CD4-positive, alpha-beta memory T cell (primary cell): ENCODE measurements around the gene FKBP9. TPM values are rescaled to one million over a fixed set of nuclear protein-coding genes. Genes with fewer than 3 reads are reported as not detected.
A peak's percentile ranks its signal among the peaks of the same experiment; 100 is the strongest.

Experiments
- CTCF ChIA-PET: fragments of 350-600 bp; sonication (Branson Sonifier 250); formaldehyde crosslinking; loops from one replicate; lab custom pipeline; 2021; ENCODE audit warnings: inconsistent platforms; ENCODE audit not compliant: partially characterized antibody; lab: Charles Lee
- POLR2A ChIA-PET: fragments of 350-600 bp; sonication (Branson Sonifier 250); formaldehyde crosslinking; loops from one replicate; lab custom pipeline; 2021; ENCODE audit not compliant: partially characterized antibody; lab: Charles Lee
- DNase-seq, 5 donors: peaks; one replicate each; pipeline versions ENCODE4 v3.0.0 to v3.0.0-alpha.2; 2020 to 2022; ENCODE audit warnings: mixed read lengths in 1 of 5
- H3K27ac ChIP-seq: one replicate; pipeline ENCODE4 v1.7.0; 2013; ENCODE audit warnings: low read depth, low read length
- H3K27me3 ChIP-seq: 2 replicates; pipeline ENCODE4 v1.7.0; 2013; ENCODE audit warnings: mild to moderate bottlenecking, low read length, moderate library complexity; ENCODE audit not compliant: insufficient read depth
- H3K36me3 ChIP-seq: 2 replicates; pipeline ENCODE4 v1.7.0; 2013; ENCODE audit warnings: mild to moderate bottlenecking, low read length, moderate library complexity; ENCODE audit not compliant: insufficient read depth
- H3K4me1 ChIP-seq: 2 replicates; pipeline ENCODE4 v1.7.0; 2013; ENCODE audit warnings: mild to moderate bottlenecking, low read length, moderate library complexity; ENCODE audit not compliant: insufficient read depth
- H3K4me3 ChIP-seq, 2 donors: one replicate each; pipeline ENCODE4 v1.7.0; 2013; ENCODE audit warnings: low read length in 2 of 2, mild to moderate bottlenecking in 1 of 2
- H3K9me3 ChIP-seq, 2 donors: one replicate each; pipeline ENCODE4 v1.7.0; 2013; ENCODE audit warnings: low read length in 2 of 2, control low read depth in 1 of 2; ENCODE audit not compliant: control insufficient read depth in 1 of 2
- H3K27ac Mint-ChIP-seq, 7 donors: one replicate each; pipeline ENCODE4 v1.8.0; 2020 to 2021; ENCODE audit warnings: mixed read lengths in 7 of 7, mild to moderate bottlenecking in 6 of 7, inconsistent platforms in 3 of 7, moderate library complexity in 3 of 7
- H3K27me3 Mint-ChIP-seq, 2 donors: one replicate each; pipeline ENCODE4 v1.8.0; 2020 to 2021; ENCODE audit warnings: mixed read lengths in 2 of 2
- H3K36me3 Mint-ChIP-seq, 2 donors: one replicate each; pipeline ENCODE4 v1.8.0; 2020 to 2021; ENCODE audit warnings: mixed read lengths in 2 of 2, inconsistent platforms in 1 of 2, mild to moderate bottlenecking in 1 of 2
- H3K4me1 Mint-ChIP-seq, 4 donors: one replicate each; pipeline ENCODE4 v1.8.0; 2020 to 2021; ENCODE audit warnings: mixed read lengths in 4 of 4, mild to moderate bottlenecking in 1 of 4
- H3K4me3 Mint-ChIP-seq, 8 donors: one replicate each; pipeline ENCODE4 v1.8.0; 2020 to 2021; ENCODE audit warnings: mixed read lengths in 8 of 8, mild to moderate bottlenecking in 7 of 8, moderate library complexity in 6 of 8, inconsistent platforms in 3 of 8
- H3K9me3 Mint-ChIP-seq, 8 donors: one replicate each; pipeline ENCODE4 v1.8.0; 2020 to 2021; ENCODE audit warnings: mixed read lengths in 8 of 8, mild to moderate bottlenecking in 5 of 8, inconsistent platforms in 3 of 8, moderate library complexity in 1 of 8
- intact Hi-C: fragments of 100-400 bp; cut with micrococcal nuclease; formaldehyde crosslinking; loops from one replicate; pipeline ENCODE4 v1.15.1; 2023
- polyA plus RNA-seq, 2 donors: library from polyadenylated mRNA; unstranded; fragments of 300-500 nt; fragmentation: Illumina TruSeq; gene quantifications; one replicate each; pipeline ENCODE4 v1.2.3, GENCODE V29; 2021
- total RNA-seq, 2 experiments: library from RNA; stranded (reverse); gene quantifications; one replicate each; pipeline ENCODE4 v1.2.3, GENCODE V29; 2021

Gene FKBP9
- total and polyA plus RNA-seq, 4 experiments from 2014 or later = 0.32 to 0.35 TPM; not detected in 2

DNA sequence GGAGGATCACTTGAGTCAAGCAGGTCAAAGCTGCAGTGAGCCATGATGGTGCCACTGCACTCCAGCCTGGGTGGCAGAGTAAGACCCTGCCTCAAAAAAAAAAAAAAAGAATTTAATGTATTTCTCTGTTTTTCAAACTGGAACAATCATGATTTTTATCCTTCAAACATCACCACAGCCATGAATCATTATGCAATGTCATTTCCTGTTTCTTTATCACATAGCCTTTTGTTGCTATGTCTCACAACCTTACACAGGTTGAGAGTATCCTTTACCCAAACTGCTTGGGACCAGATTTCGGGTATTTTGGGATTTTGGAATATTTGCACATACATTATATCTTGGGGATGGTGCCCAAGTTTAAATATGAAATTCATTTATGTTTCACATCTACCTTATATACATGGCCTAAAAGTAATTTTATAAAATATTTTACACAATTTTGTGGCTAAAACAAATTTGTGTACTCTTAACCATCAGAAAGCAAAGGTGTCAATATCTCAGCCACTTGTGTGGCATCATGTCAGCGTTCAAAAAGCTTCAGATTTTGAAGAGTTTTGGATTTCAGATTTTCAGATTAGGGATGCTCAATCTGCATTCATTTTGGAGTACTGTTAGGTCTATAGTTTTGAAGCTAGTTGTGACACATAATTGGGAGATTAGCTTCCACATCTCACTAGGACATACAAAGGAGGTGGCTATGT, 97.2 kb downstream of the FKBP9 start:
- no peak overlapping the region for H3K4me3 ChIP-seq
- H3K27me3 ChIP-seq = no peaks in the 10 kb centered on the region
- H3K36me3 Mint-ChIP-seq = peaks cover 1 to 7% of the 10 kb centered on the region in 2 donors
- peaks cover 38 to 75% (median 57%) of the 10 kb centered on the region in 4 donors for H3K4me1 Mint-ChIP-seq
- no peaks in the 10 kb centered on the region for H3K9me3 ChIP-seq
- H3K27ac Mint-ChIP-seq = peak overlapping the region; percentile 19 to 91 (median 79)
- H3K27ac ChIP-seq = peak overlapping the region; percentile 8
- no peaks in the 10 kb centered on the region for H3K9me3 Mint-ChIP-seq
- POLR2A ChIA-PET = interaction anchor here (1.0 to 3.8 kb wide), 6 partner anchors 8 to 559 kb away, joined by 3 to 29 read pairs (median 10); partner anchors contain the start of genes AVL9, KBTBD2, NT5C3A and RP9
- H3K27me3 Mint-ChIP-seq = no peaks in the 10 kb centered on the region
- H3K4me3 Mint-ChIP-seq = peak overlapping the region in 2 of 8 donors; percentile 1 to 31
- H3K4me1 ChIP-seq = peaks cover 45% of the 10 kb centered on the region
- CTCF ChIA-PET = interaction anchor here (0.8 to 5.0 kb wide), 6 partner anchors 8 to 208 kb away, joined by 3 to 33 read pairs (median 16); partner anchors contain the start of gene NT5C3A
- DNase-seq = peak in 4 of 5 donors; percentile 22 to 36 (median 27)
- no peaks in the 10 kb centered on the region for H3K36me3 ChIP-seq
- intact Hi-C loops = loop anchor here (1.0 kb wide), 1 partner anchor 8 kb away; the partner anchor contains the start of gene NT5C3A

DNA sequence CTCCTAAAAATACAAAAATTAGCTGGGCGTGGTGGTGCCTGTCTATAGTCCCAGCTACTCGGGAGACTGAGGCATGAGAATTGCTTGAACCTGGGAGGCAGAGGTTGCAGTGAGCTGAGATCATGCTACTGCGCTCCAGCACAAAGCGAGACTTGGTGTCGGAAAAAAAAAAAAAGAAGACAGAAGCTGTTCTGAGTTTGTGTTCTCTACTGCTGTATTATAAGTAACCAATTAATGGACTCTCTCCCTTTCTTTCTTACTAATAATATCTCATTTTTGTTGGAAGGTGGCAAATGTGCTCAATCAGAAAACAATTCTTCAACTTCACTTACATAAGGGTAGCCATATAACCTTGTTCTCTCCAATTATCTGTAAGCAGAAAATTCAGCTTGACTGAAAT, 97.9 kb downstream of the FKBP9 start:
- CTCF ChIA-PET = interaction anchor here (0.7 to 5.0 kb wide), 4 partner anchors 15 to 209 kb away, joined by 3 to 33 read pairs (median 13); no protein-coding TSS in a partner anchor
- H3K4me1 ChIP-seq = peaks cover 51% of the 10 kb centered on the region
- peak overlapping the region; percentile 10 for H3K27ac ChIP-seq
- Mint-ChIP-seq H3K4me1 (peaks cover 42 to 82% (median 62%) of the 10 kb centered on the region in 4 donors), H3K9me3 (no peaks in the 10 kb centered on the region), H3K36me3 (peaks cover 5 to 7% of the 10 kb centered on the region in 2 donors), H3K27ac (peak overlapping the region; percentile 19 to 91 (median 57)), H3K27me3 (no peaks in the 10 kb centered on the region), H3K4me3 (peak overlapping the region in 1 of 8 donors; percentile 23)
- no peaks in the 10 kb centered on the region for H3K36me3 ChIP-seq
- POLR2A ChIA-PET = interaction anchor here (1.4 to 3.8 kb wide), 4 partner anchors 7 to 560 kb away, joined by 4 to 29 read pairs (median 14); partner anchors contain the start of genes AVL9, KBTBD2 and NT5C3A
- intact Hi-C loops = no loop called here
- no peaks in the 10 kb centered on the region for H3K9me3 ChIP-seq
- no peak for DNase-seq
- no peak overlapping the region for H3K4me3 ChIP-seq
- H3K27me3 ChIP-seq = no peaks in the 10 kb centered on the region

Other genes starting within 250 kb of the FKBP9 start
- gene KBTBD2, start 65.7 kb upstream of the FKBP9 start, total RNA-seq = 10 to 100 TPM; 61.5 to 64.3 TPM
- 10 to 100 TPM; 27.4 to 39.0 TPM for gene KBTBD2, start 65.7 kb upstream of the FKBP9 start, polyA plus RNA-seq
- gene NT5C3A, start 105.3 kb downstream of the FKBP9 start, total RNA-seq = 10 to 100 TPM; 44.2 to 44.3 TPM
- 10 to 100 TPM; 53.4 to 93.9 TPM for gene NT5C3A, start 105.3 kb downstream of the FKBP9 start, polyA plus RNA-seq
- gene RP9, start 152.0 kb downstream of the FKBP9 start, total RNA-seq = 10 to 100 TPM; 17.5 to 17.7 TPM
- gene RP9, start 152.0 kb downstream of the FKBP9 start, polyA plus RNA-seq = 10 to 100 TPM; 15.1 to 23.9 TPM
- gene BBS9, start 172.1 kb downstream of the FKBP9 start, total RNA-seq = 10 to 100 TPM; 27.0 to 27.3 TPM
- gene BBS9, start 172.1 kb downstream of the FKBP9 start, polyA plus RNA-seq = 10 to 100 TPM; 13.9 to 22.5 TPM